Trophoblast cell (in vitro differentiated cells and primary cell): Measurements from ENCODE around the gene ZNF552.

ENCODE experiments used
- DNase-seq, 2 donors: peaks; one replicate each; pipeline ENCODE4 v3.0.0-alpha.2; 2016
- H2AFZ ChIP-seq: 2 replicates; pipeline ENCODE4 v1.6.1; 2013; ENCODE audit warnings: low read length, moderate library complexity, mild to moderate bottlenecking; ENCODE audit not compliant: insufficient read depth, poor library complexity
- H2AK5ac ChIP-seq: 2 replicates; pipeline ENCODE4 v1.6.1; 2013; ENCODE audit warnings: mild to moderate bottlenecking, low read length
- H2BK120ac ChIP-seq: 2 replicates; pipeline ENCODE4 v1.6.1; 2013; ENCODE audit warnings: low read length, mild to moderate bottlenecking, moderate library complexity; ENCODE audit not compliant: insufficient read depth, poor library complexity
- H2BK12ac ChIP-seq: 2 replicates; pipeline ENCODE4 v1.6.1; 2013; ENCODE audit warnings: mild to moderate bottlenecking, low read length, moderate library complexity
- H2BK5ac ChIP-seq: 2 replicates; pipeline ENCODE4 v1.6.1; 2013; ENCODE audit warnings: low read length, low read depth, moderate library complexity, mild to moderate bottlenecking; ENCODE audit not compliant: poor library complexity
- H3K14ac ChIP-seq: 2 replicates; pipeline ENCODE4 v1.6.1; 2013; ENCODE audit warnings: mild to moderate bottlenecking, low read length
- H3K18ac ChIP-seq: 2 replicates; pipeline ENCODE4 v1.6.1; 2013; ENCODE audit warnings: mild to moderate bottlenecking, low read length
- H3K23ac ChIP-seq: 2 replicates; pipeline ENCODE4 v1.6.1; 2013; ENCODE audit warnings: low read length
- H3K27ac ChIP-seq: 2 replicates; pipeline ENCODE4 v1.5.1; 2013; ENCODE audit warnings: low read depth, mild to moderate bottlenecking, inconsistent platforms, low read length, moderate library complexity
- H3K27me3 ChIP-seq: 2 replicates; pipeline ENCODE4 v1.6.1; 2013; ENCODE audit warnings: inconsistent platforms, mild to moderate bottlenecking, low read length, moderate library complexity; ENCODE audit not compliant: insufficient read depth
- H3K36me3 ChIP-seq, 2 experiments: 1 replicate in 1 of 2; 2 replicates in 1 of 2; pipeline ENCODE4 v1.6.1; 2013; ENCODE audit warnings: low read length in 2 of 2, mild to moderate bottlenecking in 2 of 2, moderate library complexity in 1 of 2; ENCODE audit not compliant: insufficient read depth in 2 of 2, control insufficient read depth in 1 of 2
- H3K4ac ChIP-seq: 2 replicates; pipeline ENCODE4 v1.6.1; 2013; ENCODE audit warnings: low read depth, mild to moderate bottlenecking, low read length, moderate library complexity
- H3K4me1 ChIP-seq, 2 experiments: 1 replicate in 1 of 2; 2 replicates in 1 of 2; pipeline ENCODE4 v1.6.1; 2013; ENCODE audit warnings: low read length in 2 of 2, mild to moderate bottlenecking in 2 of 2, moderate library complexity in 1 of 2; ENCODE audit not compliant: insufficient read depth in 2 of 2, control insufficient read depth in 1 of 2
- H3K4me2 ChIP-seq: 2 replicates; pipeline ENCODE4 v1.6.1; 2013; ENCODE audit warnings: inconsistent platforms, mild to moderate bottlenecking, low read length, moderate library complexity
- H3K4me3 ChIP-seq: 2 replicates; pipeline ENCODE4 v1.5.1; 2013; ENCODE audit warnings: mild to moderate bottlenecking, low read depth, low read length, inconsistent platforms
- H3K79me1 ChIP-seq: one replicate; pipeline ENCODE4 v1.6.1; 2013; ENCODE audit warnings: low read length
- H3K79me2 ChIP-seq: 2 replicates; pipeline ENCODE4 v1.6.1; 2013; ENCODE audit warnings: low read length, mild to moderate bottlenecking; ENCODE audit not compliant: control insufficient read depth, insufficient read depth, poor library complexity
- H3K9ac ChIP-seq: 2 replicates; pipeline ENCODE4 v1.6.1; 2013; ENCODE audit warnings: mild to moderate bottlenecking, low read length
- H3K9me3 ChIP-seq: 2 replicates; pipeline ENCODE4 v1.6.1; 2013; ENCODE audit warnings: low read depth, mild to moderate bottlenecking, control low read depth, inconsistent platforms, low read length; ENCODE audit not compliant: insufficient read depth
- H4K12ac ChIP-seq: 2 replicates; pipeline ENCODE4 v1.6.1; 2013; ENCODE audit warnings: low read depth, mild to moderate bottlenecking, low read length, moderate library complexity
- H4K8ac ChIP-seq: 2 replicates; pipeline ENCODE4 v1.6.1; 2013; ENCODE audit warnings: low read depth, mild to moderate bottlenecking, low read length, moderate library complexity
- H4K91ac ChIP-seq: one replicate; pipeline ENCODE4 v1.6.1; 2013; ENCODE audit warnings: low read depth, mild to moderate bottlenecking, low read length, moderate library complexity
- WGBS: extraction: QIAGEN DNeasy Blood & Tissue Kit; methylation state at CpG from one replicate; pipeline ENCODE4 v1.1.7; 2013; ENCODE audit warnings: missing lambda C conversion rate; ENCODE audit not compliant: insufficient read length, insufficient coverage; ENCODE audit errors: extremely low coverage; 5-methylcytosine and 5-hydroxymethylcytosine counted together

ZNF552 gene

GRCh38 chr19:57818378-57818777 lies 3.7 kb upstream of the ZNF552 start:
- H3K4me1 ChIP-seq: peaks cover 18 to 27% of the 10 kb centered on the region in 2 experiments
- WGBS: no CpG with 5 or more reads among the region's 7 CpGs

GRCh38 chr19:57817976-57818375 lies 3.3 kb upstream of the ZNF552 start:
- no peak overlapping the region for H2BK12ac ChIP-seq
- peak overlapping the region; percentile 90 for H2AK5ac ChIP-seq
- peak overlapping the region; percentile 50 for H3K27ac ChIP-seq
- peak overlapping the region; percentile 69 for H4K8ac ChIP-seq
- peak overlapping the region; percentile 43 for H4K91ac ChIP-seq
- no peak overlapping the region for H3K4me3 ChIP-seq
- no peak overlapping the region for H2BK5ac ChIP-seq
- H3K4ac ChIP-seq: peak overlapping the region; percentile 27
- peak overlapping the region; percentile 46 for H3K18ac ChIP-seq
- peaks cover 1 to 2% of the 10 kb centered on the region in 2 experiments for H3K36me3 ChIP-seq
- no peak overlapping the region for H3K23ac ChIP-seq
- no peaks in the 10 kb centered on the region for H3K9me3 ChIP-seq
- peaks cover 27% of the 10 kb centered on the region for H3K79me1 ChIP-seq
- no peak overlapping the region for H2AFZ ChIP-seq
- WGBS: no CpG with 5 or more reads among the region's 14 CpGs
- no peak overlapping the region for H4K12ac ChIP-seq
- H2BK120ac ChIP-seq: peak overlapping the region; percentile 24
- H3K4me2 ChIP-seq: no peak overlapping the region
- no peak overlapping the region for H3K9ac ChIP-seq
- H3K27me3 ChIP-seq: no peaks in the 10 kb centered on the region
- H3K79me2 ChIP-seq: peaks cover 19% of the 10 kb centered on the region
- peaks cover 20 to 29% of the 10 kb centered on the region in 2 experiments for H3K4me1 ChIP-seq
- DNase-seq: no peak
- H3K14ac ChIP-seq: peak overlapping the region; percentile 55

More at GRCh38 chr19:57818378-57818777, 3.7 kb upstream of the ZNF552 start:
- peaks cover 27% of the 10 kb centered on the region for H3K79me1 ChIP-seq
- H4K8ac ChIP-seq: peak overlapping the region; percentile 69
- no peak overlapping the region for H2BK12ac ChIP-seq
- no peak overlapping the region for H2AK5ac ChIP-seq
- H3K14ac ChIP-seq: peak overlapping the region; percentile 55
- H4K91ac ChIP-seq: peak overlapping the region; percentile 43
- H3K27ac ChIP-seq: peak overlapping the region; percentile 50
- H2AFZ ChIP-seq: no peak overlapping the region
- peak overlapping the region; percentile 24 for H2BK120ac ChIP-seq
- no peak overlapping the region for H3K4me2 ChIP-seq
- peaks cover 19% of the 10 kb centered on the region for H3K79me2 ChIP-seq
- H3K27me3 ChIP-seq: no peaks in the 10 kb centered on the region
- H2BK5ac ChIP-seq: no peak overlapping the region
- H3K36me3 ChIP-seq: no peaks in the 10 kb centered on the region
- peak in 1 of 2 donors; percentile 28 for DNase-seq
- no peak overlapping the region for H3K23ac ChIP-seq
- no peak overlapping the region for H3K9ac ChIP-seq
- H3K4ac ChIP-seq: peak overlapping the region; percentile 35
- no peak overlapping the region for H4K12ac ChIP-seq
- no peaks in the 10 kb centered on the region for H3K9me3 ChIP-seq
- H3K4me3 ChIP-seq: no peak overlapping the region
- no peak overlapping the region for H3K18ac ChIP-seq

GRCh38 chr19:57816652-57817051 lies 1.9 kb upstream of the ZNF552 start:
- Histone ChIP-seq H2BK12ac (peak overlapping the region; percentile 43), H2AFZ (no peak overlapping the region), H3K79me1 (peaks cover 27% of the 10 kb centered on the region), H3K18ac (peak overlapping the region; percentile 69), H3K23ac (no peak overlapping the region), H2BK120ac (peak overlapping the region; percentile 43), H2AK5ac (peak overlapping the region; percentile 71), H4K8ac (no peak overlapping the region), H3K9ac (no peak overlapping the region), H3K4ac (peak overlapping the region; percentile 50), H3K79me2 (peaks cover 19% of the 10 kb centered on the region), H3K14ac (no peak overlapping the region), H3K27me3 (no peaks in the 10 kb centered on the region), H3K4me3 (no peak overlapping the region), H3K4me2 (no peak overlapping the region), H2BK5ac (peak overlapping the region; percentile 47), H4K91ac (peak overlapping the region; percentile 80), H3K9me3 (no peaks in the 10 kb centered on the region), H3K4me1 (peaks cover 24 to 34% of the 10 kb centered on the region in 2 experiments), H3K27ac (peak overlapping the region; percentile 57), H4K12ac (no peak overlapping the region), H3K36me3 (peaks cover 5 to 10% of the 10 kb centered on the region in 2 experiments)
- DNase-seq: peak; percentile 58 to 80
- no CpG with 5 or more reads among the region's 7 CpGs for WGBS

GRCh38 chr19:57815247-57816075 lies 748 bp upstream of the ZNF552 start:
- Histone ChIP-seq H4K8ac (peak overlapping the region; percentile 81), H4K91ac (peak overlapping the region; percentile 95), H3K27ac (peak overlapping the region; percentile 94), H2BK5ac (peak overlapping the region; percentile 95), H3K79me1 (peaks cover 27% of the 10 kb centered on the region), H3K4me3 (no peak overlapping the region), H3K9ac (no peak overlapping the region), H2AFZ (peak overlapping the region; percentile 56), H3K4me1 (peaks cover 23 to 32% of the 10 kb centered on the region in 2 experiments), H3K23ac (no peak overlapping the region), H2BK12ac (peak overlapping the region; percentile 85), H2BK120ac (peak overlapping the region; percentile 93), H3K4me2 (peak overlapping the region; percentile 53), H3K4ac (peak overlapping the region; percentile 77), H3K18ac (peak overlapping the region; percentile 87), H3K9me3 (no peaks in the 10 kb centered on the region), H3K27me3 (no peaks in the 10 kb centered on the region), H2AK5ac (peak overlapping the region; percentile 59), H3K79me2 (peaks cover 16% of the 10 kb centered on the region), H3K14ac (peak overlapping the region; percentile 89), H3K36me3 (peaks cover 11% of the 10 kb centered on the region in 2 experiments), H4K12ac (peak overlapping the region; percentile 90)
- peak; percentile 78 to 85 for DNase-seq
- WGBS: no CpG with 5 or more reads among the region's 17 CpGs
